ENCODE results near the gene P2RY2.

- TF ChIP-seq CTCF (IDR thresholded peaks at IDR 0.05; ENCODE audit: low read depth, low read length) (no peak), EZH2phosphoT487 (IDR thresholded peaks at IDR 0.05; ENCODE audit: low read depth) (no peak)
Observed at GRCh38 chr11:73186886-73187285, 31.2 kb upstream of the P2RY2 start.
